Measurements from ENCODE around the gene CRLF3. TPM values are rescaled to one million over a fixed set of nuclear protein-coding genes. Genes with fewer than 3 reads are reported as not detected.

Gene CRLF3, protein sequence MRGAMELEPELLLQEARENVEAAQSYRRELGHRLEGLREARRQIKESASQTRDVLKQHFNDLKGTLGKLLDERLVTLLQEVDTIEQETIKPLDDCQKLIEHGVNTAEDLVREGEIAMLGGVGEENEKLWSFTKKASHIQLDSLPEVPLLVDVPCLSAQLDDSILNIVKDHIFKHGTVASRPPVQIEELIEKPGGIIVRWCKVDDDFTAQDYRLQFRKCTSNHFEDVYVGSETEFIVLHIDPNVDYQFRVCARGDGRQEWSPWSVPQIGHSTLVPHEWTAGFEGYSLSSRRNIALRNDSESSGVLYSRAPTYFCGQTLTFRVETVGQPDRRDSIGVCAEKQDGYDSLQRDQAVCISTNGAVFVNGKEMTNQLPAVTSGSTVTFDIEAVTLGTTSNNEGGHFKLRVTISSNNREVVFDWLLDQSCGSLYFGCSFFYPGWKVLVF
- total RNA-seq (2013; cell fraction: nucleolus; rRNA removed), result 22.1 and 23.7 TPM in 2 replicates
- total RNA-seq (2014; rRNA removed) (26.1 and 29.2 TPM in 2 replicates), total RNA-seq (2014; rRNA removed; fragmentation: Illumina TruSeq; extraction: Trizol) (28.7 and 30.5 TPM in 2 replicates), total RNA-seq (2021) (22.0 and 23.4 TPM in 2 replicates), polyA plus RNA-seq (2011; rRNA removed) (39.2 and 54.3 TPM in 2 replicates), polyA plus RNA-seq (2014; fragmentation: Illumina TruSeq; extraction: Trizol) (27.3 and 38.7 TPM in 2 replicates), polyA plus RNA-seq (2014; fragmentation: Nextera tagmentation; extraction: Ambion mirVana) (10 to 100 TPM; 10.0 to 11.9 TPM), polyA plus RNA-seq (2014; rRNA removed) (18.9 and 21.7 TPM in 2 replicates), polyA plus RNA-seq (2016; fragmentation: Nextera tagmentation; extraction: Ambion mirVana) (10 to 100 TPM; 27.4 to 30.0 TPM), polyA minus RNA-seq (2011; rRNA and poly(A)+ RNA removed) (25.8 and 35.8 TPM in 2 replicates), Bru-seq, nascent RNA (percentile 75 among the genes with signal in this experiment), BruChase-seq, experiment 1, labeled RNA remaining after a 6-hour chase (percentile 82 among the genes with signal in this experiment), BruChase-seq, experiment 2, labeled RNA remaining after a 2-hour chase (percentile 81 among the genes with signal in this experiment)
- 14.9 TPM for polyA plus RNA-seq (2011; ENCODE audit: low read depth)
- polyA plus RNA-seq (2011; cell fraction: cytosol; rRNA removed), result 18.6 and 23.6 TPM in 2 replicates
- polyA plus RNA-seq (2011; cell fraction: nucleus; rRNA removed), result 7.6 and 10.3 TPM in 2 replicates
- polyA plus RNA-seq (2012), result 13.1 and 17.3 TPM in 2 replicates
- 14.2 and 16.0 TPM in 2 replicates for polyA minus RNA-seq (2011; cell fraction: cytosol; rRNA and poly(A)+ RNA removed)
- 4.4 and 5.6 TPM in 2 replicates for polyA minus RNA-seq (2011; cell fraction: nucleus; rRNA and poly(A)+ RNA removed)
- long read RNA-seq, experiment 1, transcript CRLF3-201 (8 exons, 2,957 nt), result major isoform, 25 of 30 reads
- long read RNA-seq, experiment 1, partial matches to known transcripts, result 1 of 30 reads
- long read RNA-seq, experiment 1, other reads (novel, unspliced or antisense), result 4 of 30 reads
- long read RNA-seq, experiment 2, transcript CRLF3-201 (8 exons, 2,957 nt), result major isoform, 104 of 147 reads
- long read RNA-seq, experiment 2, partial matches to known transcripts, result 11 of 147 reads
- long read RNA-seq, experiment 2, other reads (novel, unspliced or antisense), result 31 of 147 reads

DNA sequence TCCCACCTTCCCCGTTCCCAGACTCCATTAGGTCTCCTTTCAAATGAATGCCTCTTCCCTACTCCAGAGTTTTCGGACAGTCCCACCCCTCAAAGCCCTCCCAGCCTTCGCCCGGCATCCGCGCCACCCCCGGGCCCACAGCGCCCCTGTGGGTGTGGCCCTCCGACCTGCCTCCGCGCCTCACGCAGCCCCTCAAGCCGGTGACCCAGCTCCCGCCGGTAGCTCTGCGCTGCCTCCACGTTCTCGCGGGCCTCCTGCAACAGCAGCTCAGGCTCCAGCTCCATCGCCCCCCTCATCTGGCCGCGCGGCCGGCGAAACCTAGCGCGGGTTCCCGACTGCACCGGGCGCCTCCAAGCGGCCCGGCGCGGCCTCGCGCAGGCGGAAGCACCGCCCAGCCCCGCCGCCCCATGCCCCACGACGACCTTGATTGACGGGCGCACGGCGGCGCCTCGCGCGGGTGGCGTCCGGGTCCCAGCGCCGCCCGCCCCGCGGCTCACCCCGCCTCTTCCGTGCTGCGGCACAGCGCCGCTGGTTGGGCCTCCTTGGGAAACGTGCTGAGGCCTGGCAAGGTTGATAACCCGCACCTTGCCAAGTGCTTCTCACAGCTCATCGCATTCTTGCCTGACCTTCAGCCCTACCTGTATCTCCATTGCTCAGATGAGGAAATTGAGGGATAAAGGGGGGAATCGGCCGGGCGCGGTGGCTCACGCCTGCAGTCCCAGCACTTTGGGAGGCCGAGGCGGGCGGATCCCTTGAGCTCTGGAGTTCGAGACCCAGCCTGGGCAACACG, at the start of gene CRLF3:
Gene CRLF3, minus strand, starts transcription at position 337 of the 790 bp plus-strand sequence. Its CDS starts 41 bp downstream, at position 296.
- in situ Hi-C loops (cut with MboI), result no loop called here
- BruUV-seq (replicated peaks), result no TSS peak
- peak; percentile 95 for ATAC-seq
- CTCF ChIA-PET, result interaction anchor here (0.6 to 9.3 kb wide), 14 partner anchors 9 to 484 kb away, joined by 3 to 145 read pairs (median 4); no protein-coding TSS in a partner anchor
- H3K79me2 ChIP-seq (ENCODE audit: control insufficient read depth, insufficient read depth, low read length), result peaks cover 50% of the 10 kb centered on the region
- H3K9me3 ChIP-seq (replicated peaks; ENCODE audit: control insufficient read depth, insufficient read depth, low read length), result no peaks in the 10 kb centered on the region
- intact Hi-C loops (cut with micrococcal nuclease; ENCODE audit: unreplicated experiment), result loop anchor here (5.0 kb wide), 1 partner anchor 148 kb away; the partner anchor contains the start of gene RNF135
- FAIRE-seq, result no peak
- H3K9ac ChIP-seq (ENCODE audit: control insufficient read depth, insufficient read depth, low read length), result peak within 1 kb of the TSS; percentile 88
- no peaks in the 10 kb centered on the region for H3K27me3 ChIP-seq (replicated peaks in 1 of 2; ENCODE audit: control insufficient read depth in 2 of 2, insufficient read depth in 2 of 2, low read length in 1 of 2)
- peak within 1 kb of the TSS; percentile 84 for H3K27ac ChIP-seq (ENCODE audit: control insufficient read depth, insufficient read depth)
- H3K4me3 ChIP-seq, result peak within 1 kb of the TSS; percentile 82
- SMC1A ChIA-PET (ENCODE audit: uncharacterized antibody, unreplicated experiment), result interaction anchor here (0.7 to 4.2 kb wide), 7 partner anchors 9 to 106 kb away, joined by 3 to 30 read pairs (median 3); no protein-coding TSS in a partner anchor
- no peaks in the 10 kb centered on the region for H4K20me1 ChIP-seq (ENCODE audit: control insufficient read depth, insufficient read depth)
- RAD21 ChIA-PET (ENCODE audit: unreplicated experiment), result interaction anchor here (0.9 to 3.4 kb wide), 8 partner anchors 12 to 348 kb away, joined by 3 to 35 read pairs (median 4); partner anchors contain the start of gene GOSR1
- peaks cover 9% of the 10 kb centered on the region for H3K4me1 ChIP-seq (ENCODE audit: control insufficient read depth, insufficient read depth, low read length)
- DNase-seq (ENCODE audit: low read depth, low spot score), result peak; percentile 53
- no peaks in the 10 kb centered on the region; a peak in 1 of 4 replicates for H3K36me3 ChIP-seq (ENCODE audit: control insufficient read depth in 2 of 2, insufficient read depth in 2 of 2, low read length in 1 of 2)
- peak within 1 kb of the TSS; percentile 98 for H2AFZ ChIP-seq (ENCODE audit: control insufficient read depth, low read depth, low read length)
- peak within 1 kb of the TSS; percentile 81 for H3K4me2 ChIP-seq (ENCODE audit: control insufficient read depth, insufficient read depth)
- POLR2A ChIA-PET, result interaction anchor here (1.1 to 2.7 kb wide), 7 partner anchors 12 to 706 kb away, joined by 3 to 19 read pairs (median 4); no protein-coding TSS in a partner anchor
- WGBS (ENCODE audit: insufficient coverage, insufficient replicate concordance, low lambda C conversion rate, missing lambda C conversion rate), result 2% methylated on average over 39 of the region's 75 CpGs
- no peak for TF ChIP-seq ZNF384 (IDR thresholded peaks at IDR 0.05; ENCODE audit: borderline replicate concordance, low read depth, low read length)
- TF ChIP-seq NBN (IDR thresholded peaks at IDR 0.05), result peak; percentile 69
- TF ChIP-seq, protein P1, sequence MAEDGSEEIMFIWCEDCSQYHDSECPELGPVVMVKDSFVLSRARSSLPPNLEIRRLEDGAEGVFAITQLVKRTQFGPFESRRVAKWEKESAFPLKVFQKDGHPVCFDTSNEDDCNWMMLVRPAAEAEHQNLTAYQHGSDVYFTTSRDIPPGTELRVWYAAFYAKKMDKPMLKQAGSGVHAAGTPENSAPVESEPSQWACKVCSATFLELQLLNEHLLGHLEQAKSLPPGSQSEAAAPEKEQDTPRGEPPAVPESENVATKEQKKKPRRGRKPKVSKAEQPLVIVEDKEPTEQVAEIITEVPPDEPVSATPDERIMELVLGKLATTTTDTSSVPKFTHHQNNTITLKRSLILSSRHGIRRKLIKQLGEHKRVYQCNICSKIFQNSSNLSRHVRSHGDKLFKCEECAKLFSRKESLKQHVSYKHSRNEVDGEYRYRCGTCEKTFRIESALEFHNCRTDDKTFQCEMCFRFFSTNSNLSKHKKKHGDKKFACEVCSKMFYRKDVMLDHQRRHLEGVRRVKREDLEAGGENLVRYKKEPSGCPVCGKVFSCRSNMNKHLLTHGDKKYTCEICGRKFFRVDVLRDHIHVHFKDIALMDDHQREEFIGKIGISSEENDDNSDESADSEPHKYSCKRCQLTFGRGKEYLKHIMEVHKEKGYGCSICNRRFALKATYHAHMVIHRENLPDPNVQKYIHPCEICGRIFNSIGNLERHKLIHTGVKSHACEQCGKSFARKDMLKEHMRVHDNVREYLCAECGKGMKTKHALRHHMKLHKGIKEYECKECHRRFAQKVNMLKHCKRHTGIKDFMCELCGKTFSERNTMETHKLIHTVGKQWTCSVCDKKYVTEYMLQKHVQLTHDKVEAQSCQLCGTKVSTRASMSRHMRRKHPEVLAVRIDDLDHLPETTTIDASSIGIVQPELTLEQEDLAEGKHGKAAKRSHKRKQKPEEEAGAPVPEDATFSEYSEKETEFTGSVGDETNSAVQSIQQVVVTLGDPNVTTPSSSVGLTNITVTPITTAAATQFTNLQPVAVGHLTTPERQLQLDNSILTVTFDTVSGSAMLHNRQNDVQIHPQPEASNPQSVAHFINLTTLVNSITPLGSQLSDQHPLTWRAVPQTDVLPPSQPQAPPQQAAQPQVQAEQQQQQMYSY (CRISPR knock-in tag; IDR thresholded peaks at IDR 0.05), result no peak
- TF ChIP-seq CBX3 (IDR thresholded peaks at IDR 0.05; ENCODE audit: borderline replicate concordance, low read depth), result no peak
- TF ChIP-seq, protein P2, sequence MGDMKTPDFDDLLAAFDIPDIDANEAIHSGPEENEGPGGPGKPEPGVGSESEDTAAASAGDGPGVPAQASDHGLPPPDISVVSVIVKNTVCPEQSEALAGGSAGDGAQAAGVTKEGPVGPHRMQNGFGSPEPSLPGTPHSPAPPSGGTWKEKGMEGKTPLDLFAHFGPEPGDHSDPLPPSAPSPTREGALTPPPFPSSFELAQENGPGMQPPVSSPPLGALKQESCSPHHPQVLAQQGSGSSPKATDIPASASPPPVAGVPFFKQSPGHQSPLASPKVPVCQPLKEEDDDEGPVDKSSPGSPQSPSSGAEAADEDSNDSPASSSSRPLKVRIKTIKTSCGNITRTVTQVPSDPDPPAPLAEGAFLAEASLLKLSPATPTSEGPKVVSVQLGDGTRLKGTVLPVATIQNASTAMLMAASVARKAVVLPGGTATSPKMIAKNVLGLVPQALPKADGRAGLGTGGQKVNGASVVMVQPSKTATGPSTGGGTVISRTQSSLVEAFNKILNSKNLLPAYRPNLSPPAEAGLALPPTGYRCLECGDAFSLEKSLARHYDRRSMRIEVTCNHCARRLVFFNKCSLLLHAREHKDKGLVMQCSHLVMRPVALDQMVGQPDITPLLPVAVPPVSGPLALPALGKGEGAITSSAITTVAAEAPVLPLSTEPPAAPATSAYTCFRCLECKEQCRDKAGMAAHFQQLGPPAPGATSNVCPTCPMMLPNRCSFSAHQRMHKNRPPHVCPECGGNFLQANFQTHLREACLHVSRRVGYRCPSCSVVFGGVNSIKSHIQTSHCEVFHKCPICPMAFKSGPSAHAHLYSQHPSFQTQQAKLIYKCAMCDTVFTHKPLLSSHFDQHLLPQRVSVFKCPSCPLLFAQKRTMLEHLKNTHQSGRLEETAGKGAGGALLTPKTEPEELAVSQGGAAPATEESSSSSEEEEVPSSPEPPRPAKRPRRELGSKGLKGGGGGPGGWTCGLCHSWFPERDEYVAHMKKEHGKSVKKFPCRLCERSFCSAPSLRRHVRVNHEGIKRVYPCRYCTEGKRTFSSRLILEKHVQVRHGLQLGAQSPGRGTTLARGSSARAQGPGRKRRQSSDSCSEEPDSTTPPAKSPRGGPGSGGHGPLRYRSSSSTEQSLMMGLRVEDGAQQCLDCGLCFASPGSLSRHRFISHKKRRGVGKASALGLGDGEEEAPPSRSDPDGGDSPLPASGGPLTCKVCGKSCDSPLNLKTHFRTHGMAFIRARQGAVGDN (IDR thresholded peaks at IDR 0.05), result peak; percentile 96
- TF ChIP-seq RAD21 (IDR thresholded peaks at IDR 0.05; ENCODE audit: insufficient read depth, low read depth, low read length), result peak; percentile 55
- TF ChIP-seq NFYB (IDR thresholded peaks at IDR 0.05; ENCODE audit: insufficient read depth, low read depth, low read length), result peak; percentile 45; the same call in 1 of the 2 replicates

Measured in GM12878 (cell line).